Gastrocnemius medialis (tissue), 4 donors: ENCODE results near the gene PRR33. TPM values are rescaled to one million over a fixed set of nuclear protein-coding genes. Genes with fewer than 3 reads are reported as not detected.
A peak's percentile ranks its signal among the peaks of the same experiment; 100 is the strongest.

Source experiments
- ATAC-seq, 2 donors: fragments of 150-250 bp; one replicate each; pipeline ENCODE4 v1.9.1; 2016
- DNase-seq, 2 donors: peaks; one replicate each; pipeline ENCODE4 v3.0.0-alpha.2; 2019
- H3K27ac ChIP-seq, 4 donors: fragments of 200-600 bp; sonication (generic); 1 replicate in 1 of 4; 2 replicates in 3 of 4; pipeline ENCODE4 v1.5.1; 2016 to 2018; ENCODE audit warnings: mild to moderate bottlenecking in 2 of 4, moderate library complexity in 1 of 4
- H3K27me3 ChIP-seq, 3 donors: fragments of 200-600 bp; sonication (generic) in 2 of 3; 1 replicate in 1 of 3; 2 replicates in 2 of 3; pipeline versions ENCODE4 v1.5.1 to v1.6.0; 2016 to 2019; ENCODE audit warnings: mild to moderate bottlenecking in 1 of 3, moderate library complexity in 1 of 3
- H3K36me3 ChIP-seq, 2 donors: fragments of 200-600 bp; sonication (generic) in 1 of 2; one replicate each; pipeline ENCODE4 v1.5.1; 2017 to 2018
- H3K4me1 ChIP-seq, 2 donors: fragments of 200-600 bp; sonication (generic) in 1 of 2; one replicate each; pipeline ENCODE4 v1.5.1; 2016 to 2017; ENCODE audit warnings: mild to moderate bottlenecking in 2 of 2
- H3K4me3 ChIP-seq, 4 donors: fragments of 200-600 bp; sonication (generic) in 3 of 4; 1 replicate in 1 of 4; 2 replicates in 3 of 4; pipeline ENCODE4 v1.5.1; 2016 to 2019; ENCODE audit warnings: mild to moderate bottlenecking in 2 of 4
- H3K9me3 ChIP-seq, 3 donors: fragments of 200-600 bp; sonication (generic) in 2 of 3; 1 replicate in 1 of 3; 2 replicates in 2 of 3; pipeline ENCODE4 v1.5.1; 2016 to 2019
- CTCF ChIP-seq, 5 experiments: fragments of 450-650 bp in 3 of 5; fragments of 200-600 bp in 2 of 5; sonication (generic) in 2 of 5; IDR thresholded peaks in 4 of 5; conservative IDR thresholded peaks in 1 of 5; 1 replicate in 4 of 5; 2 replicates in 1 of 5; pipeline ENCODE4 v1.5.1; 2016 to 2019; ENCODE audit warnings: antibody characterized with exemption in 5 of 5, mild to moderate bottlenecking in 3 of 5, moderate library complexity in 3 of 5
- POLR2A ChIP-seq, 2 donors: fragments of 450-650 bp; IDR thresholded peaks; one replicate each; pipeline ENCODE4 v1.6.1; 2017; ENCODE audit warnings: antibody characterized with exemption in 2 of 2, mild to moderate bottlenecking in 2 of 2, moderate library complexity in 2 of 2
- in situ Hi-C, 4 donors: fragments of 200-750 bp; cut with MboI; loops; one replicate each; pipeline versions ENCODE4 v1.15.0 to v1.8.0; 2017; ENCODE audit warnings: low sequenced_read_pairs in 4 of 4
- intact Hi-C: fragments of 100-400 bp; cut with DNase I; formaldehyde crosslinking; loops from one replicate; pipeline ENCODE4 v1.15.1; 2023; ENCODE audit warnings: low total_unique reads
- total RNA-seq, 4 donors: library from RNA; depleted of rRNA; stranded (reverse); fragments of >200 nt; gene quantifications; one replicate each; pipeline versions ENCODE4 v1.1.0 to v1.2.3, GENCODE V29; 2016

Gene PRR33
- total RNA-seq, 4 donors from 2014 or later = 0.16 to 2.3 (median 1.0) TPM

- peak overlapping the region; percentile 58 to 73 (median 69) for H3K27ac ChIP-seq
- no peak overlapping the region for H3K4me3 ChIP-seq
- no peaks in the 10 kb centered on the region for H3K9me3 ChIP-seq
- no peaks in the 10 kb centered on the region for H3K36me3 ChIP-seq
- TF ChIP-seq POLR2A (IDR thresholded peaks at IDR 0.05) (no peak), CTCF (IDR thresholded peaks at IDR 0.05 in 4 of 5, conservative IDR thresholded peaks at IDR 0.05 in 1 of 5) (no peak)
- intact Hi-C loops = no loop called here
- ATAC-seq (no peak), DNase-seq (no peak)
- in situ Hi-C loops = no loop called here
- H3K27me3 ChIP-seq = peaks cover 23 to 45% (median 42%) of the 10 kb centered on the region in 3 donors
- H3K4me1 ChIP-seq = peaks cover 26 to 37% of the 10 kb centered on the region in 2 donors
Measured at GRCh38 chr11:1867381-1867780, 24.3 kb downstream of the PRR33 start.

- H3K27me3 ChIP-seq = peaks cover 23 to 40% (median 38%) of the 10 kb centered on the region in 3 donors
- H3K9me3 ChIP-seq = no peaks in the 10 kb centered on the region
- TF ChIP-seq POLR2A (IDR thresholded peaks at IDR 0.05) (no peak), CTCF (IDR thresholded peaks at IDR 0.05 in 4 of 5, conservative IDR thresholded peaks at IDR 0.05 in 1 of 5) (no peak)
- H3K27ac ChIP-seq = peak overlapping the region; percentile 49 to 58 (median 54)
- no peak overlapping the region for H3K4me3 ChIP-seq
- H3K4me1 ChIP-seq = peaks cover 26 to 37% of the 10 kb centered on the region in 2 donors
- ATAC-seq (no peak), DNase-seq (no peak)
- intact Hi-C loops (no loop called here), in situ Hi-C loops (no loop called here)
- H3K36me3 ChIP-seq = no peaks in the 10 kb centered on the region
Measured at GRCh38 chr11:1866776-1867175, 24.9 kb downstream of the PRR33 start.

- Histone ChIP-seq H3K27ac (peak overlapping the region; percentile 49 to 58 (median 54)), H3K9me3 (no peaks in the 10 kb centered on the region), H3K36me3 (no peaks in the 10 kb centered on the region), H3K27me3 (peaks cover 19 to 35% (median 32%) of the 10 kb centered on the region in 3 donors), H3K4me1 (peaks cover 26 to 37% of the 10 kb centered on the region in 2 donors), H3K4me3 (no peak overlapping the region)
- TF ChIP-seq POLR2A (IDR thresholded peaks at IDR 0.05) = no peak
- TF ChIP-seq CTCF (IDR thresholded peaks at IDR 0.05 in 4 of 5, conservative IDR thresholded peaks at IDR 0.05 in 1 of 5) = no peak
- no peak for DNase-seq
- no peak for ATAC-seq
- in situ Hi-C loops = no loop called here
- intact Hi-C loops = no loop called here
Measured at GRCh38 chr11:1866226-1866625, 25.5 kb downstream of the PRR33 start.

GRCh38 chr11:1864831-1865665 is 26.6 kb downstream of the PRR33 start:
- H3K9me3 ChIP-seq = no peaks in the 10 kb centered on the region
- peak overlapping the region; percentile 64 to 83 (median 76) for H3K27ac ChIP-seq
- peaks cover 12 to 23% (median 20%) of the 10 kb centered on the region in 3 donors for H3K27me3 ChIP-seq
- TF ChIP-seq POLR2A (IDR thresholded peaks at IDR 0.05) (no peak), CTCF (IDR thresholded peaks at IDR 0.05 in 4 of 5, conservative IDR thresholded peaks at IDR 0.05 in 1 of 5) (no peak)
- DNase-seq (no peak), ATAC-seq (no peak)
- in situ Hi-C loops (no loop called here), intact Hi-C loops (no loop called here)
- H3K4me1 ChIP-seq = peaks cover 26 to 37% of the 10 kb centered on the region in 2 donors
- H3K4me3 ChIP-seq = peak overlapping the region; percentile 25 to 38 (median 31)
- no peaks in the 10 kb centered on the region for H3K36me3 ChIP-seq
